NCI-H128 (cell line): Measurements from ENCODE around the gene ATXN7.

Experiments used
- DNase-seq: peaks from one replicate; lab custom pipeline; 2025; ENCODE audit not compliant: unreplicated experiment; lab: John Stamatoyannopoulos, UW

ATXN7 gene

DNA sequence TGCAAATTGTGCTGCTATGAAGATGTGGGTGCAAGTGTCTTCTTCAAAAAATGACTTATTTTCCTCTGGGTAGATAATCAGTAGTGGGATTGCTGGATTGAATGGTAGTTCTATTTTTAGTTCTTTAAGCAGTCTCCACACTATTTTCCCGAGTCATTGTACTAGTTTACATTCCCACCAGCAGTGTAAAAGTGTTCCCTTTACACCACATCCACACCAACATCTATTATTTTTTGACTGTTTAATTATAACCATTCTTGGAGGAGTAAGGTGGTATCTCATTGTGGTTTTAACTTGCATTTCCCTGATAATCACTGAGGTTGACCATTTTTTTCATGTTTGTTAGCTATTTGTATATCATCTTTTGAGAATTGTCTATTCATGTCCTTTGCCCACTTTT, 179.3 kb downstream of the ATXN7 start:
- DNase-seq, result no peak

DNA sequence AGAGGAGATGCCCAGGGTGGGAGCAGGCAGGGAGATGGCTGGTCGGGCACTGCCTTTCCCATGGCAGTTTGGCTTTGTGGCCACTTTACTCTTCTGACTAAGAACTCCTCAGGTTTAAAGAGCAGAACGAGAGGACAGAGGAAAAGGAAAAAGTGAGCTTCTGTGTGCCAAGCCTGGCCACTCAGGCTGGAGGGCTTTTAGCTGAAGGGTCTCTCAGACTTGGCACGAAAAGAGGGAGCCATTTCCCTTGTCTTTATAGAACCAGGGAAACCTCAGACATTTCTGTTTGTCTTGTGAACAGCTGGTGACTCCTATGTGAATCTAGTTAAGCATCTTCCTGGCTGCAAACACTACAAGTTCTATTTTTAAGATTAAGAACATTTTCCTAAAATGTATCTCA, 182.9 kb downstream of the ATXN7 start:
- DNase-seq, result no peak

DNA sequence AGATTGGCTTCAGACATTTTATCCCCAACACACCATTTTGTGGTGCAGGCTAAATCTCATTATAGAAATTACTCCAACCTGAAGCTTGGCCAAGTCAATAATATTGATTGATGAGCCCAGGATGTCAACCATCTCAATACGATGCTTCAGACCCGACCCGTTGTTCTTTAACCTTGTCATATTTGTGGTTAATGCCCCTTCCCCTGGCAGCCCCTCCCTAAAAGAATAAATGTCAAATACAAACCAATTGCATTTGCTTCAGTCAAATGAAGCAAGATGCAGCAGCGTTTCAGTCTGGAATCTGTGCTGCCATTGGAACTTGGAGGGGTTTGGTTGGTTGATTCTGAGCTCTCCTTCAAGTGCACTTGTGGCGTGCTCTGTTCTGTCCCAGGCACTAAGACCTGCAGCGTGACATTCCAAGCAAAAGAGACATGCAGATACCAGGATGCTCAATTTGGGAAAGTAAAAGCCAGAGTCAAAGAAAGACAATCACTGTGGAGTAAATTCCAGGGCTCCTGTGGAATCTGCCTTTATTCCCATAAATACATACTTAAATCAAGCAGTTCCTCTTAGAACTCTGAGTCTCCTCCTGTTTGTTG, 183.4 kb downstream of the ATXN7 start:
- DNase-seq, result no peak

DNA sequence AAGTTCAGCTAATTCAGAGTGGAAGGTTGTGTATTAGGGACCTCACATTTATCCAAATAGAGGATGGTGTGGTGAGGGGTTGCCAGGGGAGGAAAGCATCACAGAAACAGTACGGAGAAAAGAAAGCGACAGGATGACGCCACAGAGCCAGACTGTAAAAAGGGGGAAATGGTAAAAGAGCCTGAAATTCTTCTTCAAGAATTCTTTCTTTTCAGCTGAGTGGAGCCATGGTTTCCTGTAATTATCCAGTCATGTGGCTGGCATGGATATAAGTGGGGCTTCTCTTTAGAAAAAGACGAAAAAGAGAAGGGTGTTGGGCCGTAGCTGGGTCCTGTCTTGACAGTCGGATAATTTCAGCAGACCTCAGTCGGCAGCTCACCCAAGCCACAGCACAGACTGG, 184.1 kb downstream of the ATXN7 start:
- DNase-seq, result no peak

DNA sequence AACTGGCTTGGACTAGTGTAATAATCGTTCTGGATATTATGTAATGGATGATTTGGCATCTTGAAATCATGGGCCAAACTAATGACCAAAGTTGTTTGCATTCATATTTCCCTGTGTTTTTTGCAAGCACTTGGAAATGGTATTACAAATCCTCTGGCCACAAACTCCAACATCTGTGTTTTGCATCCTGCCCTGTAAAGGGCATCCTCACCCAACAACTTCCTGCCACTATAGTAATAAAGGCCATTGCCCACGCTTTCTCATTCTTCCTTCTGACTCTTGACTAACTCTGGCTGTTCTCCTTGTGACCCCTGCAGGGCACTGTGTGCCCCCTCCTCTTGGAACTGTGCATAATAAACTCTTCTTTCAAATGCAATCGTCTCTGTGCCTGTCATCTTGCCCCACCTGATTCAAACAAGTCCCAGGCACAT, 185.0 kb downstream of the ATXN7 start:
- no peak for DNase-seq

DNA sequence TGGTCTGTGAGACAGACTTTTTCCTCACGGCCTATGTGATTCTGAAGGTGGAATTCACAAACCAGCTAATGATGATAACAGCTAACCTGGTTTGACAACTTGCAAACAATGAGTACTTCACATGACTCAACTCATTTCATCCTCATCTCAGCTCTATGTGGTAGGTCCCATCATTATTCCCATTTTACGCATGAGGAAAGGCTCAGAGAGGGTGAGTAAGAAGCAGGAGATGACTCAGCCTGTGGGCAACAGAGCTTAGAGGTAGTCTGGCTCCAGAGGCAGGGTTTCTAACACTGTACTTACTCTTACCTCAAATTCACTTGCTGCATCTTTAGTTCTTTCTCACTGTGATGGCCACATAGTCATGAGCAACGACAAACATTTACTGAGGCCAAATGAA, 185.5 kb downstream of the ATXN7 start:
- no peak for DNase-seq

DNA sequence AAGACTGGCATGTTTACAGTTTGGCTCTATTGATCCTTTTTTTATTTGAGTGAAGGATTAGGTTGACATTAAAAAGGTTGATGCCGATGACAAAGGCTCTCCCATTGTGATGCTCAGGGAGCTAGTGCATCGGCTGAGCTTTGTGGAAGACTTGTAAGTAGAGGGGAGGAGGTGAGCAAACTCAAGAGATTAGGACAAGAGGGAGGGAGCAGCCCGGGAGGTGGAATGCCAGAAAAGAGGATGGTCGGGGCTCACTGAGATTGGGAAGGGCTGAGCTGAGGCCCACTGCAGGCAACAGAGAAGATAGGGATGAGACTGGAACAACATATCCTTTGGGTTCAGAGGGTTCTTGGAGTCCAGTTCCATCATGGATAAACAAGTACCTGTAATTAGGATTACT, 186.2 kb downstream of the ATXN7 start:
- no peak for DNase-seq
